Peyer's patch (tissue), 4 donors: ENCODE results near the gene MAP2K7. TPM values are rescaled to one million over a fixed set of nuclear protein-coding genes. Genes with fewer than 3 reads are reported as not detected.

ENCODE experiments used
- DNase-seq, 3 donors: peaks; one replicate each; pipeline ENCODE4 v3.0.0-alpha.2; 2017 to 2019
- H3K27ac ChIP-seq, 4 donors: fragments of 200-600 bp; sonication (generic); one replicate each; pipeline ENCODE4 v1.5.1; 2016 to 2019
- H3K27me3 ChIP-seq, 2 donors: fragments of 200-600 bp; sonication (generic); one replicate each; pipeline ENCODE4 v1.5.1; 2019
- H3K36me3 ChIP-seq, 3 donors: fragments of 200-600 bp; sonication (generic); one replicate each; pipeline ENCODE4 v1.5.1; 2016 to 2019
- H3K4me1 ChIP-seq, 4 donors: fragments of 200-600 bp; sonication (generic); one replicate each; pipeline ENCODE4 v1.5.1; 2016 to 2019
- H3K4me3 ChIP-seq, 4 donors: fragments of 200-600 bp; sonication (generic); 1 replicate in 3 of 4; 2 replicates in 1 of 4; pipeline ENCODE4 v1.5.1; 2016 to 2019; ENCODE audit warnings: mild to moderate bottlenecking in 1 of 4
- H3K9me3 ChIP-seq, 4 donors: fragments of 200-600 bp; sonication (generic); one replicate each; pipeline ENCODE4 v1.5.1; 2016 to 2019; ENCODE audit warnings: mild to moderate bottlenecking in 1 of 4
- CTCF ChIP-seq, 6 experiments: fragments of 450-650 bp in 4 of 6; fragments of 200-600 bp in 2 of 6; sonication (generic) in 1 of 6; IDR thresholded peaks; one replicate each; pipeline ENCODE4 v1.5.1; 2017 to 2019; ENCODE audit warnings: antibody characterized with exemption in 6 of 6, mild to moderate bottlenecking in 3 of 6, moderate library complexity in 1 of 6
- POLR2A ChIP-seq, 2 donors: fragments of 450-650 bp; IDR thresholded peaks; one replicate each; pipeline ENCODE4 v1.5.1; 2017; ENCODE audit warnings: antibody characterized with exemption in 2 of 2, mild to moderate bottlenecking in 2 of 2, moderate library complexity in 2 of 2
- total RNA-seq, 4 donors: library from RNA; depleted of rRNA; stranded (reverse); fragments of >200 nt; gene quantifications; one replicate each; pipeline ENCODE4 v1.1.0, GENCODE V29; 2016

MAP2K7 gene
- total RNA-seq, 4 donors from 2014 or later: 16.6 to 39.3 (median 35.0) TPM

DNA sequence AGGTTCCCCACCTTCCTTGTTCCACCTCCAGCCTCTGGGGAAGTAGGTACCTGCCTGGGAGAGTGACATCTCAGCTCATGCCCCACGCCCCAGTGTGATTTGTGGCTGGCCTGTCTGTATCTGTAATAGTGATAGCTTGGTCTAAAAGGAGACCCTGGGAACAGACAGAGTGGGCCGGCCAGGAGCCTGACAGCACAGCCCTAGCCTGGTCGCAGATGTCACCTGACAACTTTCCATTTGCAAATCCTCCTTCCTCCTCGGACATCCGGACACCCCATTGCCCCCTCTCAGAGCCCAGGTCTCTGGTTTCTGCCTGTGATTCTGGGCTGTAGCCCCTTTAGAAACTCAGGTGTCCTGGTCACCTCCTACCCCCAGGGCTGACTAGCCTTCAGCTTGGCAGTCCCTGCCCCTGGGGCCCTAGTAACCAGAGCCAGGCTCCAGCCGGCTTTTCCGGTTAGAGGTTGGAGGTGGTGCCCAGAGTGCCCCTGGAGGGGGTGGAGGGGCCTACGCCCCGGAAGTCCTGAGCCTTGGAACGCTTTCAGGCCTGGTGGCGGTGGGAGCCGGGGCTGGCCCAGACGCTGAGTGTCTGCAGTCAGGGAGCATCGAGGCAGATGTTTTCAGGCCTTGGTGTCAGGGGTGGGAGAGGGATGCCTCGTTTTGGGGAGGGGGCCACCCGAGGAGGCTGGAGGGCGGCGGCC, 8.9 kb upstream of the MAP2K7 start:
- Histone ChIP-seq H3K4me1 (peaks cover 0 to 5% (median 0%) of the 10 kb centered on the region in 4 donors), H3K4me3 (no peak overlapping the region), H3K27me3 (no peaks in the 10 kb centered on the region), H3K27ac (no peak overlapping the region), H3K36me3 (no peaks in the 10 kb centered on the region), H3K9me3 (no peaks in the 10 kb centered on the region)
- DNase-seq: peak in 1 of 3 donors; percentile 51
- TF ChIP-seq CTCF (IDR thresholded peaks at IDR 0.05) (no peak), POLR2A (IDR thresholded peaks at IDR 0.05) (no peak)

DNA sequence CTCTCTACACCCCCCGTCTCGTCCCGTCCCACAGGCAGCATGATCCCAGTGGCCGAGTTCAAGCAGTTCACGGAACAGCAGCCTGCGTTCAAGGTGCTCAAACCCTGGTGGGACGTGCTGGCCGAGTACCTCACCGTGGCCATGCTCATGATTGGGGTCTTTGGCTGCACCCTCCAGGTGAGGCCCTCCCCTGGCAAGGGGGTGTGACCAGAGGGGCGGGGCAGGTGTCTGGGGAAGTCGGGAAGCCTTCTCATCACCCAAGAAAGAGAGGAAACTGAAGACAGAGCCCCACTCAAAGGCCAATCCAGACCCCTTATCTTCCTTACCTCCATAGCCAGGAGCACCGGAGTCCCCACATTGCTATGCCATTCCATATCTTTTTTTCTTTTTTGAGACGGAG, 8.1 kb upstream of the MAP2K7 start:
- H3K4me1 ChIP-seq: peaks cover 0 to 5% (median 0%) of the 10 kb centered on the region in 4 donors
- H3K9me3 ChIP-seq: no peaks in the 10 kb centered on the region
- H3K4me3 ChIP-seq: no peak overlapping the region
- peak in 1 of 3 donors; percentile 40 for DNase-seq
- H3K36me3 ChIP-seq: no peaks in the 10 kb centered on the region
- no peak overlapping the region for H3K27ac ChIP-seq
- no peaks in the 10 kb centered on the region for H3K27me3 ChIP-seq
- TF ChIP-seq POLR2A (IDR thresholded peaks at IDR 0.05) (no peak), CTCF (IDR thresholded peaks at IDR 0.05) (no peak)

DNA sequence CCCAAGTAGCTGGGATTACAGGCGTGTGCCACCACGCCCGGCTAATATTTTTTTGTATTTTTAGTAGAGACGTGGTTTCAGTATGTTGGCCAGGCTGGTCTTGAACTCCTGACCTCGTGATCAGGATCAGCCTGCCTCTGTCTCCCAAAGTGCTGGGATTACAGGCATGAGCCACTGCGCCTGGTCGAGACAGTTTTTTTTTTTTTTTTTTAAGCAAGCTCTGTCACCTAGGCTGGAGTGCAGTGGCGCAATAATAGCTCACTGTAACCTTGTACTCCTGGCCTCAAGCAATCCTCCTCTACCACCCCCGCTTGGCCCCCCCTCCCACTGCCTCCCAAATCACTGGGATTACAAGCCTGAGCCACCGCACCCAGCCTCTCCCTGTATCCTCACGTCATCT, 6.4 kb upstream of the MAP2K7 start:
- Histone ChIP-seq H3K9me3 (no peaks in the 10 kb centered on the region), H3K27ac (peak overlapping the region in 1 of 4 donors; percentile 19), H3K36me3 (no peaks in the 10 kb centered on the region), H3K4me3 (no peak overlapping the region), H3K4me1 (peaks cover 0 to 6% (median 0%) of the 10 kb centered on the region in 4 donors), H3K27me3 (no peaks in the 10 kb centered on the region)
- no peak for DNase-seq
- TF ChIP-seq CTCF (IDR thresholded peaks at IDR 0.05) (no peak), POLR2A (IDR thresholded peaks at IDR 0.05) (no peak)

- TF ChIP-seq CTCF (IDR thresholded peaks at IDR 0.05) (no peak), POLR2A (IDR thresholded peaks at IDR 0.05) (no peak)
- H3K9me3 ChIP-seq: no peaks in the 10 kb centered on the region
- peaks cover 0 to 14% (median 5%) of the 10 kb centered on the region in 4 donors for H3K4me1 ChIP-seq
- no peaks in the 10 kb centered on the region for H3K27me3 ChIP-seq
- peak in 1 of 3 donors; percentile 32 for DNase-seq
- no peak overlapping the region for H3K4me3 ChIP-seq
- H3K27ac ChIP-seq: no peak overlapping the region
- H3K36me3 ChIP-seq: no peaks in the 10 kb centered on the region
Observed at GRCh38 chr19:7898967-7899366, 4.7 kb upstream of the MAP2K7 start.

DNA sequence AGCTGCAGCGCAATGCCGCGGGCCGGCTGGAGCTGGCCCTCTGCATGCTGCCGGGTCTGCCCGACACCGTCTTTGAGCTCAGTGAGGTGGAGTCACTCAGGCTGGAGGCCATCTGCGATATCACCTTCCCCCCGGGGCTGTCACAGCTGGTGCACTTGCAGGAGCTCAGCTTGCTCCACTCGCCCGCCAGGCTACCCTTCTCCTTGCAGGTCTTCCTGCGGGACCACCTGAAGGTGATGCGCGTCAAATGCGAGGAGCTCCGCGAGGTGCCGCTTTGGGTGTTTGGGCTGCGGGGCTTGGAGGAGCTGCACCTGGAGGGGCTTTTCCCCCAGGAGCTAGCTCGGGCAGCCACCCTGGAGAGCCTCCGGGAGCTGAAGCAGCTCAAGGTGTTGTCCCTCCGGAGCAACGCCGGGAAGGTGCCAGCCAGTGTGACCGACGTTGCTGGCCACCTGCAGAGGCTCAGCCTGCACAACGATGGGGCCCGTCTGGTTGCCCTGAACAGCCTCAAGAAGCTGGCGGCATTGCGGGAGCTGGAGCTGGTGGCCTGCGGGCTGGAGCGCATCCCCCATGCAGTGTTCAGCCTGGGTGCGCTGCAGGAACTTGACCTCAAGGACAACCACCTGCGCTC, 3.8 kb upstream of the MAP2K7 start:
- Histone ChIP-seq H3K4me1 (peaks cover 3 to 17% (median 11%) of the 10 kb centered on the region in 4 donors), H3K36me3 (no peaks in the 10 kb centered on the region), H3K9me3 (no peaks in the 10 kb centered on the region), H3K27me3 (no peaks in the 10 kb centered on the region), H3K27ac (no peak overlapping the region), H3K4me3 (no peak overlapping the region)
- TF ChIP-seq CTCF (IDR thresholded peaks at IDR 0.05): no peak
- no peak for TF ChIP-seq POLR2A (IDR thresholded peaks at IDR 0.05)
- peak in 1 of 3 donors; percentile 43 for DNase-seq
